Activated naive CD8-positive, alpha-beta T cell treated with anti-CD3 and anti-CD28 coated beads, Interleukin-2, amount 10 ng/mL, durations not matched to agents 7 days and 5 days (primary cell): ENCODE data around the gene LDLRAD3. TPM values are rescaled to one million over a fixed set of nuclear protein-coding genes. Genes with fewer than 3 reads are reported as not detected.
A peak's percentile ranks its signal among the peaks of the same experiment; 100 is the strongest.
"Not testable (repeated sequence)": the region's sequence is repeated elsewhere in the genome, so short reads cannot be mapped to it uniquely, and the experiment has no call there.

Experiments used
- ATAC-seq: fragments of 150-1000 bp; cut with Tn5 transposase; one replicate; pipeline ENCODE4 v1.10.0; 2021; ENCODE audit warnings: low read depth, moderate library complexity
- POLR2A ChIA-PET: fragments of 350-600 bp; sonication (Branson Sonifier 250); formaldehyde crosslinking; loops from one replicate; lab custom pipeline; 2021; ENCODE audit warnings: antibody characterized with exemption; lab: Charles Lee
- DNase-seq: peaks from one replicate; pipeline ENCODE4 v3.0.0; 2021
- H3K27ac Mint-ChIP-seq: one replicate; pipeline ENCODE4 v1.8.0; 2022; ENCODE audit warnings: mild to moderate bottlenecking, mixed read lengths
- H3K27me3 Mint-ChIP-seq: one replicate; pipeline ENCODE4 v1.8.0; 2022; ENCODE audit warnings: mild to moderate bottlenecking, moderate library complexity, mixed read lengths
- H3K36me3 Mint-ChIP-seq: one replicate; pipeline ENCODE4 v1.8.0; 2021; ENCODE audit warnings: mild to moderate bottlenecking, mixed read lengths
- H3K4me1 Mint-ChIP-seq: one replicate; pipeline ENCODE4 v1.8.0; 2021; ENCODE audit warnings: mixed read lengths
- H3K4me3 Mint-ChIP-seq: one replicate; pipeline ENCODE4 v1.8.0; 2022; ENCODE audit warnings: mild to moderate bottlenecking, moderate library complexity, mixed read lengths
- H3K9me3 Mint-ChIP-seq: one replicate; pipeline ENCODE4 v1.8.0; 2021; ENCODE audit warnings: mixed read lengths
- total RNA-seq, 2 experiments: library from RNA; stranded (reverse); gene quantifications; one replicate each; pipeline ENCODE4 v1.2.3, GENCODE V29; 2021

Gene LDLRAD3
- total RNA-seq, 2 experiments from 2014 or later = 0.09 TPM; not detected in 1

DNA sequence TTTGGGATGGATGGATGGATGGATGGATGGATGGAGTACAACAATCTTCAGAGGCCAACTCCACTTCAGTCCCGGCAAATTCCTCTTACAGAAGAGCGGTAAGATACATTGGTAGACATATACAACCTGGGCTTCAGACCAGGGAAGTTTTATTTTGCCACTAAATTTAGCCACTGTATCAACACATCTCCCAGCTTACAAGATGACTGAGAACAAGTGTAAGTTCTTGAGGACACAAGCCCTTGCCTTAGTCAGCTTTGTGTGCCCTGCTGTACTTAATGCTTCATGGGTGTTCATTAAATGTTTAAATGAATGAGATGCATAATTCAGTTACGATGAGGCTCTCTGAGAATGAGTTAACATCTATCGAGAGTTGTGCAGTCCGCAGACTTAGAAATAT lies 217.7 kb downstream of the LDLRAD3 start:
- Mint-ChIP-seq H3K36me3 (no peaks in the 10 kb centered on the region), H3K27me3 (peaks cover 15% of the 10 kb centered on the region), H3K4me3 (no peak overlapping the region), H3K9me3 (no peaks in the 10 kb centered on the region), H3K27ac (no peak overlapping the region), H3K4me1 (no peaks in the 10 kb centered on the region)
- POLR2A ChIA-PET = no interaction called here
- ATAC-seq (no peak), DNase-seq (no peak)

DNA sequence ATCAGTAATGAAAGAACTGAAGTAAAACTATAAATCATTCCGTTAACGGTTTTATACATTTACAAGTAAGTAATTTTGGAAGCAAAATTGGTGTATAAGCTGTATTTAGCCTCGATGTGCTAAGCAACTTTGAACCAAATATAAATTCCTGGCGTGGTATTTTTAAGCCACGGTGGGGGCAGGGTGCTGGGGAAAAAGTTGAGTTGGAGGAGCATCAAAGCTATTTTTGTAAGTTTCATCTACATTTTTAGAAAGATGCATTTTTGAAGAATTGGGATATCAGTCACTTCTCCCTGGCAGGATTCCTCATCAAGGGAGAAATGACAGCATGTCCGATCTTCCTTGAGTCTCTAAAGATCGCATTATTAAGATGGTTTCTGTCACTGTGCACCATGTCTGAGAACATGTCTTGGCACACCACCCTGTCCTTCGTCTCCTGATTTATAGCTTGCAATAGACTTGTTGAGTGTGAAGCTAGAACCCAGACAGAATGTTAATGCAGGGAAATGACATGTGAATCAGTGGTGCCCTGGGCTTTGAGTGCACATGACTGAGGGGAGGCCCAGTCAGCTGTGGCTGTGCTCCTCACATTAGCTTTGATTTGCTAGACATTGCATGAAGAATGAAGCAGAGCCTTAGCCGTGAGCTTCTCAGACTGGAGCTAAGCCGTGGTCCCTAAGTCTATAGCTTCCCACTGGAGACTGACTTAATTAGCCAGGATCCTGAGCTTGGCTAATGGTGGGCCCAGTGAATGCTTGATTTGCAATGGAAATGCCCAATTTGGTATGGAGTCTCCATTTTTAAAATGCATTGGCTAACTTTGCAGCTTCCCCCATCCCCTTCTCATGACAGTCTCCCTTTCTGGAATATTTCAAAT lies 218.4 kb downstream of the LDLRAD3 start:
- no peak overlapping the region for H3K4me3 Mint-ChIP-seq
- peaks cover 15% of the 10 kb centered on the region for H3K27me3 Mint-ChIP-seq
- ATAC-seq (no peak), DNase-seq (no peak)
- POLR2A ChIA-PET = no interaction called here
- no peak overlapping the region for H3K27ac Mint-ChIP-seq
- no peaks in the 10 kb centered on the region for H3K36me3 Mint-ChIP-seq
- no peaks in the 10 kb centered on the region for H3K9me3 Mint-ChIP-seq
- no peaks in the 10 kb centered on the region for H3K4me1 Mint-ChIP-seq

DNA sequence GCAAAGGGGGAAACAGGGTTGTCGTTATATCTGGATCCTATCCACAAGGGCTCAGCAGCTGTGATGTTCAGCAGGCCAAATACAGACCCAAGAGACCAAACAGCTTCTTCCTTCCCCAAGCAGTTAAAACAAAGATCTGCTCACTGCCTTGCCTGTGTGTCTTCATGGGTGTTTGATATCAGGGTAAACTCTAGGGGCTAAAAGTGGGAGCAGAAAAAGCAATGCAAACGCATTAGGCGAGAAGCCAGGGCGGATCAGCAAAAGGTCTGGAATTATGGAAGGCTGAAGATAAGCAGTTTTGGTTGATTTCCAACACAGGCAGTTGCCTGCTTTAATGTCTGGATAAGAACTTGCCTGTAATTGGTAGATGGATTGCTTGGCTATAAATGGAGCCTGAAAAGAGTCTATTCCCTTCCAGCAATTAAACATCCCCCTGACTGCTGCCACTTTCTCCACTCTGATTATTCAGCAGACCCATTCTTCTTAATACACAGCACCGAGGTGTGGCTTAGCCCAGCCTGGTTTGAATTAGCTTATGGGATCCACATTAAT lies 219.1 kb downstream of the LDLRAD3 start:
- ATAC-seq (no peak), DNase-seq (no peak)
- Mint-ChIP-seq H3K27ac (no peak overlapping the region), H3K36me3 (no peaks in the 10 kb centered on the region), H3K9me3 (no peaks in the 10 kb centered on the region), H3K4me3 (no peak overlapping the region), H3K27me3 (peaks cover 12% of the 10 kb centered on the region), H3K4me1 (no peaks in the 10 kb centered on the region)
- POLR2A ChIA-PET = no interaction called here

DNA sequence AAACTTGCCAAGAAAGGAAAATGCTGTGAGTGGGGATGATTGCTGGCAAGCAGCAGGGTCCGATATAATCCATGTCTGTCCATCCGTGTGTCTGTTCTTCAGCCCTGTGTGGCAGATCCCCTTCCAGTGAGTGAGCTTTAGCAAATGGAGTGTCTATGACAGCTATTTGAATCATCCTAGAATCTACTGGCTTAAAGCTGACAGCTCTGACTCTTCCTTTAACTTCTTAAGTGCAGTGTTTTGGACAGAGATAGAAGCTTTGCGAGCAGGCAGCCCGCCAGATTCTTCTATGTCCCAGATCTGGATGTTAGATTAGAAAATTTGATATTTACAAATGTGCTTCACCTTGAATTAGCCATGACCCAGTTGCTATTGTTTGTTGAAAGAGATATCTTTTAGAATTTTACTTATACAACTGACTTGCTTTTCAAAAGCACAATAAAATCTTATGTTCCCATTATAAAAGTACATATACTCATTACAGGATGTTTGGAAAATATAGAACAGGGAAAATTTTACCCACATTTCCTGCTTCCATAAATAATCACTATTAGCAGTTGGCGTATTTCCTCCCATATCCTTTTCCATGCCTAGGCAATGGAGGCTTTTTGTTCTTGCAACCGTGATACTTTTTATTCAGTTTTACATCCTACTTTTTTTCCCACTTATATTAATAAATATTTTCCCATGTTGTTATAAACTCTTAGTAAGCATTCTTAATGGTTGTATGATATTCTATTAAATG lies 220.8 kb downstream of the LDLRAD3 start:
- DNase-seq = no peak
- Mint-ChIP-seq H3K4me3 (no peak overlapping the region), H3K36me3 (no peaks in the 10 kb centered on the region), H3K27ac (no peak overlapping the region), H3K9me3 (no peaks in the 10 kb centered on the region), H3K27me3 (peaks cover 8% of the 10 kb centered on the region), H3K4me1 (no peaks in the 10 kb centered on the region)
- POLR2A ChIA-PET = no interaction called here
- ATAC-seq = no peak

DNA sequence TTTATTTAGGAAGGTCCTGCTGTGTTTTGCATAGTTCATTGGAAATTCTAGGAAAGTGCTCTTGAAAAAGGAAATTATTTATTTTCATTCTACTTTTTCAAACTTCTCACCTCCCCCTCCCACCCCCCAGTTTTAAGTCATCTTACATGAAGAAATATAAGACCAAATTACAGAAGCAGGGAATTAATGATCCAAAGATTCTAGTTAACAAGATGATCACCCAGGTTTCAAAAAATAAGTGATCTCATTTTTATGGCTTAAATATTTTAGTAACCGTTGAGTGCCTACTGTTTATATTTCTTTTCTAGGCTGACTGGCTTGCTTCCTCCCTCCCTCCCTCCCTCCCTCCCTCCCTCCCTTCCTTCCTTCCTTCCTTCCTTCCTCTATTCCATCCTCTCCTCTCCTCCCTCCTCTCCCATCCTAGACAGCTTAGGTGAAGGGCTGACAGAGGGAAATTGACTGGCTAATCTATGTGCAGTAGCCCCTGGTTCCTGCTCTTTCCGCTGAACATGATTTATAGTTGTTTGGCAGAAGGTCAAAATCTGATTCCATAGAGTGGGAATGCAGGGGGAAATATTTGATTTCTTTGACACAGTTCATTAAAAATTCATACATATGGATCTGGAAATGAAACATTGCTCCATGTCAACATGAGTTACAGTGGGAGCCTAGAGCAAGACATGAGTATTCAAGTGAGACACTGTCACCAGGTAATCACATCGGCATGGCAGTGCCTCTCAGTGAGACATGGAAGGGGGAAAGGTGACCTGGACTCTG lies 221.9 kb downstream of the LDLRAD3 start:
- ATAC-seq (no peak), DNase-seq (no peak)
- H3K9me3 Mint-ChIP-seq = no peaks in the 10 kb centered on the region
- H3K4me1 Mint-ChIP-seq = no peaks in the 10 kb centered on the region
- H3K4me3 Mint-ChIP-seq = no peak overlapping the region
- POLR2A ChIA-PET = no interaction called here
- H3K36me3 Mint-ChIP-seq = no peaks in the 10 kb centered on the region
- peaks cover 6% of the 10 kb centered on the region for H3K27me3 Mint-ChIP-seq
- H3K27ac Mint-ChIP-seq = no peak overlapping the region

DNA sequence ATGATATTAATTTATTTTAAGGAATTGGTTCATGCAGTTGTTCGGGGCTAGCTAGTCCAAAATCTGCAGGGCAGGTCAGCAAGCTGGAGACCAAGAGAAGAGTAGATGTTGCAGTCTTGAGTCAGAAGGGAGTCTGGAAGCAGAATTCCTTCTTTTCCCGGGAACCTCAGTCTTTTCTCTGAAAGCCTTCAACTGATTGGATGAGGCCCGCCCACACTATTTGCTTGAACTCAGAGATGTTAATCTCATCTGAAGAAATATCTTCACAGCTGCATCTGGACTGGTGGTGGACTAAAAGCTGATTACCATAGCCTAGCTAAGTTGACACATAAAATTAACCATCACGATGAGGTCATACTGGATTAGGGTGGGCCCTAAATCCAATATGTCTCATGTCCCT lies 223.2 kb downstream of the LDLRAD3 start:
- POLR2A ChIA-PET = no interaction called here
- Mint-ChIP-seq H3K27ac (no peak overlapping the region), H3K4me3 (no peak overlapping the region), H3K9me3 (no peaks in the 10 kb centered on the region), H3K4me1 (no peaks in the 10 kb centered on the region), H3K36me3 (no peaks in the 10 kb centered on the region), H3K27me3 (peaks cover 6% of the 10 kb centered on the region)
- ATAC-seq = no peak
- DNase-seq = no peak

DNA sequence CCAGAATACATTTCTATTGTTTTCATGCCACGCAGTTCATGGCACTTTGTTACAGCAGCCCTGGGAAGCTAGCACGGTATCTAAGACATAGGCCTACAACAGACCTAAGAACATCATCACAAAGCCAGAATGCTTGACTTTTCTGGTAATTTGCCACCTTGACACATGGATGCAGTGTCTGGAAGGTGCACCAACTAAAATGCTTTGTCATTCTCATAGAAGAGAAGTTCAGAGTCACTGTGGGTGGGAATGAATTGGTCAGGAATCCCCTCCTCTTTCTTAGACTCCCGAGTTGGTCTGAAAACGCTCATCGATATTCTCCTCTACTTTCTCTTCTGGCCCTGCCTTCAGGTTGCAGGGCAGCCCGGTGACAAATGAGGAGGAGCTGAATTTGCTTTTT lies 223.9 kb downstream of the LDLRAD3 start:
- Mint-ChIP-seq H3K9me3 (no peaks in the 10 kb centered on the region), H3K4me3 (no peak overlapping the region), H3K36me3 (no peaks in the 10 kb centered on the region), H3K4me1 (no peaks in the 10 kb centered on the region), H3K27ac (no peak overlapping the region), H3K27me3 (peaks cover 10% of the 10 kb centered on the region)
- POLR2A ChIA-PET = no interaction called here
- ATAC-seq (no peak), DNase-seq (no peak)

DNA sequence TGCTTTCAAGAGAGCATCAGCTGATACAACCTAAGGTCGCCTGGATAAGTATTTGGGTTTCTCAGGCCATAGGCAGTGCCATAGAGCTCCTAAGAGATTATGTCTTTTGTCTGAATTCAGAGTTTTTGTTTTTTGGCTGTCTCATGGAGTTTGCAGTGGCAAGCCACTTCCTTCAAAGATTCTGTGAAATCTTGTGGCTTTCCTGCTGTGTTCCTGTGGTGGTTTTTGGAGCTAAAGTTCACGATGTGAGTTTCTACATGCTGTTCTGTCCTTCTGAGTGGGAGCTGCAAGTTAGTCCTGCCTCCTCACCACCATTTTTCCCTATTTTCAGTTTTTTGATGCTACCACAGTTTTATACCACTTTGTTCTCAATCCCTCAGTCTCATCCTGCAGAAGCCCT lies 234.0 kb downstream of the LDLRAD3 start:
- peaks cover 22% of the 10 kb centered on the region for H3K27me3 Mint-ChIP-seq
- peaks cover 10% of the 10 kb centered on the region for H3K4me1 Mint-ChIP-seq
- H3K4me3 Mint-ChIP-seq = peak overlapping the region; percentile 7
- no peak overlapping the region for H3K27ac Mint-ChIP-seq
- no peak for DNase-seq
- no peaks in the 10 kb centered on the region for H3K9me3 Mint-ChIP-seq
- ATAC-seq = no peak
- POLR2A ChIA-PET = no interaction called here
- no peaks in the 10 kb centered on the region for H3K36me3 Mint-ChIP-seq

DNA sequence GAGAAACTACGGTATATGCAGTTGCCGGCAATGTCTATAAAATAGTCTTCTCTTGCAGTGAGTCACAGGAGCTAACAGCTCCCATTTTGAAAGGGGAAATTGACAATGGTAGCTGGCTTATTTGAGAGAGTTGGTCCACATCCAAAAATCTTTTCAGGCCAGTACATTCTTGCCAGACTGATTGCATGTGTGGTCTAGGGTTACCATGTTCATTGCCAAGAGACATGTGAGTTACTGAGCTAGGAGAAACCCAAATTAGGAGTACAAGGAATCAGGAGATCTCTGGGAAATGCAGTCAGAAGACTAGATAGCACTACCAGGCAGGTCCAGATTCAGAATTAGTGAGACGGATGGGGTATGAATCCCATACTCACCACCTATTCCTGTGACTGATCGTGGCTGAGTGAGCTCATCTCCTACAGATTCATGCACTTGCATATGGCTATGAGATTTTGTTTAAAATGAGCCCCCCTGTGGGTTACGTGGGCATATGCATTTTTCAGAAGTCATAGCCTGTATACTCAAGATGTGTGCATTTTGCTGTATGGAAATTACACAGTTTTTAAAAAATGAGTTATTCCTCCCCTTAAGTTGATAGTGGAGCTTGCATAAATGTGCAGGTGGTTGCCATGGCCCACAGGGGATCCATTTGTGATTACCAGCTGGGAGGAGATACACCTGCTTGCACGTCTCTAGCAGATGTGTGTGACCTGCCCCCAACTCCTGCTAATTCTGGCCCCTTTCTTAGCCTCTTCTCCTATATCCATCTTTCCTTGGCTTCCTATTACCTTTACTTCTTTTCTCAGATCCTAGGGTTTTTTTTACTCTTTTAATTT lies 242.7 kb downstream of the LDLRAD3 start:
- POLR2A ChIA-PET = no interaction called here
- Mint-ChIP-seq H3K36me3 (no peaks in the 10 kb centered on the region), H3K9me3 (no peaks in the 10 kb centered on the region), H3K27ac (no peak overlapping the region), H3K4me1 (no peaks in the 10 kb centered on the region), H3K4me3 (no peak overlapping the region), H3K27me3 (peaks cover 12% of the 10 kb centered on the region)
- ATAC-seq = no peak
- DNase-seq = no peak

DNA sequence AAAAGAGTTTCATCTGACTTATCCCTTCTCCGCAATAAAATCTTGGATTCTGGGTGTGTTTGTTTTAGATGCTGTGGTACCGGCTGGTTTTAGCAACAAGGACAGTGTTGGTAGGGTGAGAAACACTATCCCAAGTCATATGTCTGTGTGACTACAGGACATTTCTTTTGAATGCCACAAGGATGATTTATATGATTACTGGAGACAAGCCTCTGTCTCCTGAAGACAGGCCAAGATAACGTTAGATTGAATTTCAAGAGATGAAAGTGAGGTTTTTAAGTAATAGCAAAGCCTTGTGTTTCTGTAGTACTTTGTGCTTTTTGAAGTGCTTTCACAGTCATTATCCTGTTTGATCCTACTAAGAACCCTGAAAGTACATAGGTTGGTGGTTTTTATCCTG lies 243.8 kb downstream of the LDLRAD3 start:
- DNase-seq (no peak), ATAC-seq (no peak)
- H3K36me3 Mint-ChIP-seq = no peaks in the 10 kb centered on the region
- H3K9me3 Mint-ChIP-seq = no peaks in the 10 kb centered on the region
- POLR2A ChIA-PET = no interaction called here
- H3K4me1 Mint-ChIP-seq = no peaks in the 10 kb centered on the region
- H3K4me3 Mint-ChIP-seq = no peak overlapping the region
- H3K27ac Mint-ChIP-seq = no peak overlapping the region
- H3K27me3 Mint-ChIP-seq = peaks cover 10% of the 10 kb centered on the region

DNA sequence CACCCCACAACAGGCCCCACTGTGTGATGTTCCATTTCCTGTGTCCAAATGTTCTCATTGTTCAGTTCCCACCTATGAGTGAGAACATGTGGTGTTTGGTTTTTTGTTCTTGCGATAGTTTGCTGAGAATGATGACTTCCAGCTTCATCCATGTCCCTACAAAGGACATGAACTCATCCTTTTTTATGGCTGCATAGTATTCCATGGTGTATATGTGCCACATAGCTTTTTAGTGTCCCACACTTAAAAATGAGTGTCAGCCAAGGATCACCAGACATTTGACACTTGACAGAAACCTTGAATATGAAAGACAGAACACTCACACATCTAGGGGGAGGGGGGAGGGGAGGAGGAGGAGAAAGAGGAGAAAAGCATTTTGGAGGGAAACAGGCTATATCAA lies 245.9 kb downstream of the LDLRAD3 start:
- H3K27ac Mint-ChIP-seq, POLR2A ChIA-PET, H3K4me1 Mint-ChIP-seq, H3K27me3 Mint-ChIP-seq, ATAC-seq, DNase-seq, H3K36me3 Mint-ChIP-seq, H3K9me3 Mint-ChIP-seq, H3K4me3 Mint-ChIP-seq: not testable (repeated sequence)

DNA sequence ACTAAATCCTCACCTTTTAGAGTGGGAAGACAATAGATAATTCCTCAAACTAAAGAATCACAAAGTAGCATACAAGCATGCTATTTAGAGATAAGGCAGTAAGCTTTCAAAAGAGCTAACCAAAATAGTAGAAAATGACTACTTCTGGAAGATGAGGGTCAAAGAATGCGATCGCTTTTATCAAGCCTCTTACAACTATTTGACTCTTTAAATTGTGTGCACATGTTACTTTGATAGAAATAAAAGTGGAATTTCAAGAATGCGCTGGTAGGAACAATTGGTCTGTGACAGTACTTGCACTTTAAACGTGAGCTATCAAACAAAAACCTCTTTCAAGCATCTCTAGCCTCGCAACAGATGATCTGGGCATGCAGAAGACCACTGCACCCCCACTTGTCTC lies 248.1 kb downstream of the LDLRAD3 start:
- no peak overlapping the region for H3K27ac Mint-ChIP-seq
- POLR2A ChIA-PET = no interaction called here
- peaks cover 5% of the 10 kb centered on the region for H3K27me3 Mint-ChIP-seq
- ATAC-seq (no peak), DNase-seq (no peak)
- H3K36me3 Mint-ChIP-seq = no peaks in the 10 kb centered on the region
- no peaks in the 10 kb centered on the region for H3K4me1 Mint-ChIP-seq
- no peak overlapping the region for H3K4me3 Mint-ChIP-seq
- H3K9me3 Mint-ChIP-seq = no peaks in the 10 kb centered on the region
